ENCODE measurements around the gene METTL14. TPM values are rescaled to one million over a fixed set of nuclear protein-coding genes. Genes with fewer than 3 reads are reported as not detected.

The METTL14 gene
- total RNA-seq, 1 experiment from 2014 or later: 9.5 TPM

DNA sequence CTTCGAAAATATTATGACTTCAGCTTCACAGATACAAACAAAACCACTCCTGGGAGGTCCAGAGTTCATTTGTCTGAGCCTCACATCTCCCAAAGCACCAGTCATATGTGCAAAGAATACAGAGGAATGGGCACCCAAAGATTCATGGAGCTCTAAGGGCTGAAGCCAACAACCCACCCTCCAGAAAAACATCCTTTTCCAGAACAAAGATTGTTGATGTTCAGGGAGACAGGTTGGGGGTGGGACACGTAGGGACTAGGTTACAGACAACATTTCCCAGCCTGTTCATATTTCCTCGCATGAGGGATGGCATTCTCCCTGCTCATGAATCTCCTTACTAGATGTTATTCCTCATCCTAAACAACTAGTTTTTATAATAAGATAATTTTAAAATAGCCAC, 71.2 kb downstream of the METTL14 start:
- BruUV-seq (replicated peaks): no TSS peak
- no peak overlapping the region for H3K9ac ChIP-seq (ENCODE audit: low read length)
- ChIA-PET POLR2A (ENCODE audit: unreplicated experiment) (no interaction called here), CTCF (no interaction called here)
- no peaks in the 10 kb centered on the region for H3K9me2 ChIP-seq (replicated peaks; ENCODE audit: low read length)
- H3K27me3 ChIP-seq (ENCODE audit: low read length): no peaks in the 10 kb centered on the region
- DNase-seq: no peak
- H3K4me2 ChIP-seq (ENCODE audit: low read length): no peak overlapping the region
- H3K79me2 ChIP-seq (ENCODE audit: low read length): no peaks in the 10 kb centered on the region
- no peak overlapping the region for H3K4me3 ChIP-seq (ENCODE audit: low read length)
- H4K20me1 ChIP-seq (ENCODE audit: low read length): no peaks in the 10 kb centered on the region
- no peaks in the 10 kb centered on the region for H3K9me3 ChIP-seq (ENCODE audit: low read length)
- no peak for TF ChIP-seq EZH2 (IDR thresholded peaks at IDR 0.05; ENCODE audit: low read length, unreplicated experiment)
- no peak for TF ChIP-seq EZH2phosphoT487 (IDR thresholded peaks at IDR 0.05; ENCODE audit: borderline replicate concordance, low read length)
- TF ChIP-seq, protein P1, sequence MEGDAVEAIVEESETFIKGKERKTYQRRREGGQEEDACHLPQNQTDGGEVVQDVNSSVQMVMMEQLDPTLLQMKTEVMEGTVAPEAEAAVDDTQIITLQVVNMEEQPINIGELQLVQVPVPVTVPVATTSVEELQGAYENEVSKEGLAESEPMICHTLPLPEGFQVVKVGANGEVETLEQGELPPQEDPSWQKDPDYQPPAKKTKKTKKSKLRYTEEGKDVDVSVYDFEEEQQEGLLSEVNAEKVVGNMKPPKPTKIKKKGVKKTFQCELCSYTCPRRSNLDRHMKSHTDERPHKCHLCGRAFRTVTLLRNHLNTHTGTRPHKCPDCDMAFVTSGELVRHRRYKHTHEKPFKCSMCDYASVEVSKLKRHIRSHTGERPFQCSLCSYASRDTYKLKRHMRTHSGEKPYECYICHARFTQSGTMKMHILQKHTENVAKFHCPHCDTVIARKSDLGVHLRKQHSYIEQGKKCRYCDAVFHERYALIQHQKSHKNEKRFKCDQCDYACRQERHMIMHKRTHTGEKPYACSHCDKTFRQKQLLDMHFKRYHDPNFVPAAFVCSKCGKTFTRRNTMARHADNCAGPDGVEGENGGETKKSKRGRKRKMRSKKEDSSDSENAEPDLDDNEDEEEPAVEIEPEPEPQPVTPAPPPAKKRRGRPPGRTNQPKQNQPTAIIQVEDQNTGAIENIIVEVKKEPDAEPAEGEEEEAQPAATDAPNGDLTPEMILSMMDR (conservative IDR thresholded peaks at IDR 0.05; ENCODE audit: low read depth, low read length): no peak
- H3F3A ChIP-seq (ENCODE audit: low read length, unreplicated experiment): no peaks in the 10 kb centered on the region
- peaks cover 18% of the 10 kb centered on the region; the same call in 1 of the 2 replicates for H3K36me3 ChIP-seq (ENCODE audit: low read depth, low read length)
- no peak for ATAC-seq
- no peaks in the 10 kb centered on the region for H3K4me1 ChIP-seq (ENCODE audit: insufficient read depth, low read length)
- intact Hi-C loops (cut with micrococcal nuclease): no loop called here
- H3K27ac ChIP-seq (ENCODE audit: low read length): no peak overlapping the region
- H2AFZ ChIP-seq (ENCODE audit: low read length): no peak overlapping the region

DNA sequence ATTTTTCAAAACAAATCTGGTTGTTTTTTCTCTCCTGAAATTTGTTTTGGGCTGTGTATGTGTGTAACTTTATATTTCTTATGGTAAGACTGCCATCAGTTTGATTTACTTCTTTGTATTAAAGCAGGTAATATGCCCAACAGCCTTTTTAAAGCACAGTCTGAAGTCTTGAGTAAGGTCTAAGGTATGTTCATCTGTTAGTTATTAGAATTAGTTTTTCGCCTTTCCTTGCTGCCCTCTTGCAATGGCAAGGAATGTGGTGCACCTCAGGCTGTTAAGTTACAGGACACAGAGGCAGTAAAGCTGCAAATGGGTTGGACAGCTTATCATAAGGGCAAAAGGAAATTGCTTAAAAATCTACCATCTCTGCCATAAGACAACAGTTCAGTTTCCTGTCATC, 71.8 kb downstream of the METTL14 start:
- H3F3A ChIP-seq (ENCODE audit: low read length, unreplicated experiment): no peaks in the 10 kb centered on the region
- H3K4me3 ChIP-seq (ENCODE audit: low read length): no peak overlapping the region
- no peak overlapping the region for H3K27ac ChIP-seq (ENCODE audit: low read length)
- ATAC-seq (no peak), DNase-seq (no peak)
- H3K79me2 ChIP-seq (ENCODE audit: low read length): no peaks in the 10 kb centered on the region
- H2AFZ ChIP-seq (ENCODE audit: low read length): no peak overlapping the region
- no peaks in the 10 kb centered on the region for H3K4me1 ChIP-seq (ENCODE audit: insufficient read depth, low read length)
- BruUV-seq (replicated peaks): no TSS peak
- peaks cover 18% of the 10 kb centered on the region; the same call in 1 of the 2 replicates for H3K36me3 ChIP-seq (ENCODE audit: low read depth, low read length)
- H3K9me2 ChIP-seq (replicated peaks; ENCODE audit: low read length): no peaks in the 10 kb centered on the region
- no peak overlapping the region for H3K9ac ChIP-seq (ENCODE audit: low read length)
- no peaks in the 10 kb centered on the region for H3K27me3 ChIP-seq (ENCODE audit: low read length)
- no peak for TF ChIP-seq EZH2 (IDR thresholded peaks at IDR 0.05; ENCODE audit: low read length, unreplicated experiment)
- no peak for TF ChIP-seq EZH2phosphoT487 (IDR thresholded peaks at IDR 0.05; ENCODE audit: borderline replicate concordance, low read length)
- TF ChIP-seq, protein P1 (conservative IDR thresholded peaks at IDR 0.05; ENCODE audit: low read depth, low read length): no peak
- ChIA-PET POLR2A (ENCODE audit: unreplicated experiment) (no interaction called here), CTCF (no interaction called here)
- intact Hi-C loops (cut with micrococcal nuclease): no loop called here
- no peaks in the 10 kb centered on the region for H4K20me1 ChIP-seq (ENCODE audit: low read length)
- no peaks in the 10 kb centered on the region for H3K9me3 ChIP-seq (ENCODE audit: low read length)
- H3K4me2 ChIP-seq (ENCODE audit: low read length): no peak overlapping the region

DNA sequence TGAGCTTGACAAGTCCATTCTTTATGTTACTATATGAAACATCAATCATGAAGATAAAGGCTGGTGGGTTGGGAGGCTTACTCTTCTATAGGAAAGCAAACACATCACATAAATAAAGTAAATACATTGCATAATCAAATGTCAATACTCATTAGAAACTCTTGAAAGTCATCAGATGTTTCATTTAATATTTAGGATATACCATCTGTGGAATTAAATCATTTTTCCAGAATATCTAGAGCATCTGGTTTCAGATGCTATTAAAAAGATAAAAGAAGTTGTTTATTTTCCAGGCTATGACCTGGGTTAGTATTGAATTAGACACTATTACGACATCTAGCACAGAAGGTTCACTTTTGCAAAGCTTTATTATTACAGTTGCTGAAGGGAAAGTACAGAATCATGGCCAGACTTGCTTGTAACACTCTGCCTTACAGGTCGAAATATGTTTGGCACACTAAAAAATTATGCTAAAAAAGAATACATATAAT, 72.6 kb downstream of the METTL14 start:
- intact Hi-C loops (cut with micrococcal nuclease): no loop called here
- no peaks in the 10 kb centered on the region for H3K4me1 ChIP-seq (ENCODE audit: insufficient read depth, low read length)
- ATAC-seq: no peak
- ChIA-PET POLR2A (ENCODE audit: unreplicated experiment) (no interaction called here), CTCF (no interaction called here)
- no peaks in the 10 kb centered on the region for H3K9me3 ChIP-seq (ENCODE audit: low read length)
- no peak overlapping the region for H2AFZ ChIP-seq (ENCODE audit: low read length)
- H3K9me2 ChIP-seq (replicated peaks; ENCODE audit: low read length): no peaks in the 10 kb centered on the region
- H3K36me3 ChIP-seq (ENCODE audit: low read depth, low read length): peaks cover 14% of the 10 kb centered on the region; the same call in 1 of the 2 replicates
- no peaks in the 10 kb centered on the region for H3K79me2 ChIP-seq (ENCODE audit: low read length)
- no peak overlapping the region for H3K9ac ChIP-seq (ENCODE audit: low read length)
- DNase-seq: no peak
- no peak overlapping the region for H3K4me3 ChIP-seq (ENCODE audit: low read length)
- H3F3A ChIP-seq (ENCODE audit: low read length, unreplicated experiment): no peaks in the 10 kb centered on the region
- no peaks in the 10 kb centered on the region for H4K20me1 ChIP-seq (ENCODE audit: low read length)
- no peak for TF ChIP-seq EZH2phosphoT487 (IDR thresholded peaks at IDR 0.05; ENCODE audit: borderline replicate concordance, low read length)
- no peak for TF ChIP-seq EZH2 (IDR thresholded peaks at IDR 0.05; ENCODE audit: low read length, unreplicated experiment)
- BruUV-seq (replicated peaks): no TSS peak
- H3K27ac ChIP-seq (ENCODE audit: low read length): no peak overlapping the region
- H3K27me3 ChIP-seq (ENCODE audit: low read length): no peaks in the 10 kb centered on the region
- H3K4me2 ChIP-seq (ENCODE audit: low read length): no peak overlapping the region
